Panc1 (cell line): Measurements from ENCODE around the gene PPT2.

Experiments used
- POLR2AphosphoS5 ChIP-seq: IDR thresholded peaks from 2 replicates; pipeline ENCODE4 v1.6.1; 2012; ENCODE audit warnings: mild to moderate bottlenecking, low read depth, low read length, moderate library complexity
- SIN3A ChIP-seq: IDR thresholded peaks from 2 replicates; pipeline ENCODE4 v1.6.1; 2012; ENCODE audit warnings: low read depth, mild to moderate bottlenecking, low read length, moderate library complexity, borderline replicate concordance; ENCODE audit not compliant: insufficient read depth
- TCF7L2 ChIP-seq: IDR thresholded peaks from 2 replicates; pipeline ENCODE4 v1.6.1; 2011; ENCODE audit warnings: mild to moderate bottlenecking, low read depth, low read length, inconsistent platforms
- TF ChIP-seq, protein P1 (sequence below): fragments of 450-650 bp; IDR thresholded peaks from 2 replicates; pipeline ENCODE4 v1.5.1; 2017; ENCODE audit warnings: mild to moderate bottlenecking
- TF ChIP-seq, protein P2 (sequence below), 2 experiments: IDR thresholded peaks; 2 replicates each; pipeline ENCODE4 v1.6.1; 2011 to 2012; ENCODE audit warnings: low read depth in 2 of 2, control low read depth in 1 of 2, low read length in 1 of 2, mild to moderate bottlenecking in 1 of 2, moderate library complexity in 1 of 2; ENCODE audit not compliant: insufficient read depth in 1 of 2

GRCh38 chr6:32111424-32112066 is 42.4 kb upstream of the PPT2 start:
- TF ChIP-seq, protein P1, sequence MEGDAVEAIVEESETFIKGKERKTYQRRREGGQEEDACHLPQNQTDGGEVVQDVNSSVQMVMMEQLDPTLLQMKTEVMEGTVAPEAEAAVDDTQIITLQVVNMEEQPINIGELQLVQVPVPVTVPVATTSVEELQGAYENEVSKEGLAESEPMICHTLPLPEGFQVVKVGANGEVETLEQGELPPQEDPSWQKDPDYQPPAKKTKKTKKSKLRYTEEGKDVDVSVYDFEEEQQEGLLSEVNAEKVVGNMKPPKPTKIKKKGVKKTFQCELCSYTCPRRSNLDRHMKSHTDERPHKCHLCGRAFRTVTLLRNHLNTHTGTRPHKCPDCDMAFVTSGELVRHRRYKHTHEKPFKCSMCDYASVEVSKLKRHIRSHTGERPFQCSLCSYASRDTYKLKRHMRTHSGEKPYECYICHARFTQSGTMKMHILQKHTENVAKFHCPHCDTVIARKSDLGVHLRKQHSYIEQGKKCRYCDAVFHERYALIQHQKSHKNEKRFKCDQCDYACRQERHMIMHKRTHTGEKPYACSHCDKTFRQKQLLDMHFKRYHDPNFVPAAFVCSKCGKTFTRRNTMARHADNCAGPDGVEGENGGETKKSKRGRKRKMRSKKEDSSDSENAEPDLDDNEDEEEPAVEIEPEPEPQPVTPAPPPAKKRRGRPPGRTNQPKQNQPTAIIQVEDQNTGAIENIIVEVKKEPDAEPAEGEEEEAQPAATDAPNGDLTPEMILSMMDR: no peak
- TF ChIP-seq POLR2AphosphoS5: peak; percentile 36; the same call in 1 of the 2 replicates
- TF ChIP-seq, protein P2, sequence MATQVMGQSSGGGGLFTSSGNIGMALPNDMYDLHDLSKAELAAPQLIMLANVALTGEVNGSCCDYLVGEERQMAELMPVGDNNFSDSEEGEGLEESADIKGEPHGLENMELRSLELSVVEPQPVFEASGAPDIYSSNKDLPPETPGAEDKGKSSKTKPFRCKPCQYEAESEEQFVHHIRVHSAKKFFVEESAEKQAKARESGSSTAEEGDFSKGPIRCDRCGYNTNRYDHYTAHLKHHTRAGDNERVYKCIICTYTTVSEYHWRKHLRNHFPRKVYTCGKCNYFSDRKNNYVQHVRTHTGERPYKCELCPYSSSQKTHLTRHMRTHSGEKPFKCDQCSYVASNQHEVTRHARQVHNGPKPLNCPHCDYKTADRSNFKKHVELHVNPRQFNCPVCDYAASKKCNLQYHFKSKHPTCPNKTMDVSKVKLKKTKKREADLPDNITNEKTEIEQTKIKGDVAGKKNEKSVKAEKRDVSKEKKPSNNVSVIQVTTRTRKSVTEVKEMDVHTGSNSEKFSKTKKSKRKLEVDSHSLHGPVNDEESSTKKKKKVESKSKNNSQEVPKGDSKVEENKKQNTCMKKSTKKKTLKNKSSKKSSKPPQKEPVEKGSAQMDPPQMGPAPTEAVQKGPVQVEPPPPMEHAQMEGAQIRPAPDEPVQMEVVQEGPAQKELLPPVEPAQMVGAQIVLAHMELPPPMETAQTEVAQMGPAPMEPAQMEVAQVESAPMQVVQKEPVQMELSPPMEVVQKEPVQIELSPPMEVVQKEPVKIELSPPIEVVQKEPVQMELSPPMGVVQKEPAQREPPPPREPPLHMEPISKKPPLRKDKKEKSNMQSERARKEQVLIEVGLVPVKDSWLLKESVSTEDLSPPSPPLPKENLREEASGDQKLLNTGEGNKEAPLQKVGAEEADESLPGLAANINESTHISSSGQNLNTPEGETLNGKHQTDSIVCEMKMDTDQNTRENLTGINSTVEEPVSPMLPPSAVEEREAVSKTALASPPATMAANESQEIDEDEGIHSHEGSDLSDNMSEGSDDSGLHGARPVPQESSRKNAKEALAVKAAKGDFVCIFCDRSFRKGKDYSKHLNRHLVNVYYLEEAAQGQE (IDR thresholded peaks at IDR 0.05; ENCODE audit: insufficient read depth in 1 of 2, low read depth in 2 of 2, low read length in 1 of 2): no peak
- no peak for TF ChIP-seq SIN3A
- TF ChIP-seq TCF7L2: no peak
